SJSA1 (cell line): ENCODE results near the gene OR5V1. TPM values are rescaled to one million over a fixed set of nuclear protein-coding genes. Genes with fewer than 3 reads are reported as not detected.
"Not testable (repeated sequence)": the region's sequence is repeated elsewhere in the genome, so short reads cannot be mapped to it uniquely, and the experiment has no call there.

Experiments
- DNase-seq, 2 experiments: peaks; one replicate each; pipeline ENCODE4 v3.0.0-alpha.2; 2015 to 2020; ENCODE audit warnings: low spot score in 2 of 2, low read depth in 1 of 2
- H3K27ac ChIP-seq: fragments of 250-450 bp; sonication (Bioruptor Pico); 2 replicates; pipeline ENCODE4 v1.5.1; 2020; ENCODE audit warnings: mild to moderate bottlenecking, moderate library complexity
- H3K27me3 ChIP-seq: fragments of 250-450 bp; sonication (Bioruptor Pico); replicated peaks from 2 replicates; pipeline ENCODE4 v1.5.1; 2020; ENCODE audit warnings: mild to moderate bottlenecking, moderate library complexity
- H3K36me3 ChIP-seq: fragments of 250-450 bp; sonication (Bioruptor Pico); 2 replicates; pipeline ENCODE4 v1.5.1; 2020; ENCODE audit warnings: mild to moderate bottlenecking
- H3K4me1 ChIP-seq: fragments of 250-450 bp; sonication (Bioruptor Pico); replicated peaks from 2 replicates; pipeline ENCODE4 v1.6.1; 2021; ENCODE audit warnings: mild to moderate bottlenecking
- H3K4me3 ChIP-seq: fragments of 250-450 bp; sonication (Bioruptor Pico); 2 replicates; pipeline ENCODE4 v1.5.1; 2020; ENCODE audit warnings: mild to moderate bottlenecking
- H3K9me3 ChIP-seq: fragments of 250-450 bp; sonication (Bioruptor Pico); replicated peaks from 2 replicates; pipeline ENCODE4 v1.5.1; 2020; ENCODE audit warnings: mild to moderate bottlenecking
- total RNA-seq: library from RNA; depleted of rRNA; stranded (reverse); fragments of >200 nt; shearing (Covaris generic); gene quantifications from 2 replicates; pipeline ENCODE4 v1.2.3, GENCODE V29; 2014; rRNA removed

OR5V1 gene
- total RNA-seq, result not detected in 2 replicates

DNA sequence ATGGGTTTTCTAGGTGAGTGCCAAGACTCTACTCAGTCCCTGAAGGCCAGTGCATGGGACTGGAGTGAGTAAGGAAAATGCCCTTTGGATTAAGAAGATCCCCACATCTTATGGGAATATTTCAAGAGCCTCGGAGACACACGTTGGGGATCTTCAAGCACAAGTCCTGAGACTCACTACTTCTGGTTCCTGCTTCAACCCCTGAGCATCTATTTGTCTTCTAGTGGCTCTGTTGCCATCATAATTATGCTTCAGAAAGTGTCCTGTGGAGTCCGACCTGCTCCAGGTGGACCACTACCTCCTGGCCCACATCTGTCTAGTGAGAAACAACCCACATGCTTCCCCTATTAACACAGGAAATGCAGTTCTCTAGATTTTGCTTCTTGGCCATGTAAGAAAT lies at the start of gene OR5V1:
Gene OR5V1 (minus strand): TSS at position 101 of the 400 bp plus-strand sequence. CDS start 12,670 bp downstream, outside the sequence.
- H3K27me3 ChIP-seq, result no peaks in the 10 kb centered on the region
- H3K36me3 ChIP-seq, result no peaks in the 10 kb centered on the region
- DNase-seq, result no peak
- H3K9me3 ChIP-seq, result no peaks in the 10 kb centered on the region
- H3K27ac ChIP-seq, result no peak within 1 kb of the TSS
- H3K4me3 ChIP-seq, result no peak within 1 kb of the TSS
- H3K4me1 ChIP-seq, result no peaks in the 10 kb centered on the region

- Histone ChIP-seq H3K36me3 (no peaks in the 10 kb centered on the region), H3K27me3 (no peaks in the 10 kb centered on the region), H3K27ac (no peak within 1 kb of the TSS), H3K9me3 (no peaks in the 10 kb centered on the region), H3K4me1 (no peaks in the 10 kb centered on the region), H3K4me3 (no peak within 1 kb of the TSS)
- no peak for DNase-seq
Observed at GRCh38 chr6:29414588-29414987, 45.9 kb upstream of the OR5V1 start, which contains the start of gene OR12D1. Gene OR12D1, plus strand, starts transcription at chr6:29414928.

DNA sequence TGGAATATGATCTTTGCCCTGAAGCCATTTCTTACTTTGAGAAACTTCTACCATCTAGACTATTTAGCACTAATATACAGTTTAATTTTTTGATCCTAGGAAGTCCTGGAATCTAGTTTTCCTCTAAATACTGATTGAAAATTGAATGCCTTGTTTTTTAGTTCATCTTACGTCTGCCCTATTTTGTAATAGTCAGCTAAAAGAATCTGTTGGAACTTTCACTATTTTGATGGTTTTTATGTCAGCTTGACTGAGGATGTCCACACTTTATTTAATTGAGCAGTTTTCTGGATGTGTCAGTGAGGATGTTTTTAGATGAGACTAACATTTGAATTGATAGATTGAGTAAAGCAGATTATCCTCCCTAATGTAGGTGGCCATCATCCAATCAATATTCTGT lies 35.1 kb upstream of the OR5V1 start:
- H3K9me3 ChIP-seq, result no peaks in the 10 kb centered on the region
- H3K27ac ChIP-seq, result no peak overlapping the region
- DNase-seq, result no peak
- H3K36me3 ChIP-seq, result no peaks in the 10 kb centered on the region
- no peaks in the 10 kb centered on the region for H3K4me1 ChIP-seq
- no peak overlapping the region for H3K4me3 ChIP-seq
- H3K27me3 ChIP-seq, result no peaks in the 10 kb centered on the region

- no peak for DNase-seq
- H3K9me3 ChIP-seq, result no peaks in the 10 kb centered on the region
- H3K36me3 ChIP-seq, result no peaks in the 10 kb centered on the region
- no peaks in the 10 kb centered on the region for H3K27me3 ChIP-seq
- no peaks in the 10 kb centered on the region for H3K4me1 ChIP-seq
- H3K4me3 ChIP-seq, result no peak overlapping the region
- H3K27ac ChIP-seq, result no peak overlapping the region
Observed at GRCh38 chr6:29399525-29399924, 30.9 kb upstream of the OR5V1 start.

- no peak within 1 kb of the TSS for H3K27ac ChIP-seq
- no peaks in the 10 kb centered on the region for H3K4me1 ChIP-seq
- no peaks in the 10 kb centered on the region for H3K9me3 ChIP-seq
- H3K36me3 ChIP-seq, result no peaks in the 10 kb centered on the region
- DNase-seq, result no peak
- H3K4me3 ChIP-seq, result no peak within 1 kb of the TSS
- H3K27me3 ChIP-seq, result no peaks in the 10 kb centered on the region
Observed at GRCh38 chr6:29395331-29395730, 26.7 kb upstream of the OR5V1 start, which contains the start of gene OR12D2. Gene OR12D2, plus strand, starts transcription at chr6:29395631. Its CDS starts 1,069 bp downstream, at chr6:29396700.

DNA sequence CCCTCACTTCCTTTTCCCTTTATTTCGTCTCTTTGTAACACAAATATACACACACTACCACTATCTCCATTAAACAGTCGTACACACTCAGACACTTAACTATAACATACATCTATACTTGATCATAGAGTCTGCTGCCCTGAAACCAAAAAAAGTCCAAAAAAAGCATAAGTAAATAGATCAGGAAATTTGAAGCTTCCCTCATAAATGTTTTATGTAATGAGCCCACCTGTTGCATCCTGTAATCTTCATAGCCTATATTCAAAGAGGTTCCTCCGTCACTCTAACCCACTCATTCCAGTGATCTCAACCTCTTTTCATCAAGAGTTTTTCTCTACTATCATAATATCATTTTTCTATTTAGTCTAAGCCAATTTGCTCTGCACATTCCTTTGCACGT lies 19.9 kb upstream of the OR5V1 start:
- no peaks in the 10 kb centered on the region for H3K4me1 ChIP-seq
- no peak overlapping the region for H3K4me3 ChIP-seq
- no peak for DNase-seq
- no peak overlapping the region for H3K27ac ChIP-seq
- H3K9me3 ChIP-seq, result no peaks in the 10 kb centered on the region
- H3K36me3 ChIP-seq, result no peaks in the 10 kb centered on the region
- H3K27me3 ChIP-seq, result no peaks in the 10 kb centered on the region

GRCh38 chr6:29376003-29376402 lies 7.3 kb upstream of the OR5V1 start:
- no peak overlapping the region for H3K4me3 ChIP-seq
- no peak overlapping the region for H3K27ac ChIP-seq
- no peaks in the 10 kb centered on the region for H3K36me3 ChIP-seq
- no peaks in the 10 kb centered on the region for H3K9me3 ChIP-seq
- H3K27me3 ChIP-seq, result no peaks in the 10 kb centered on the region
- DNase-seq, result no peak
- no peaks in the 10 kb centered on the region for H3K4me1 ChIP-seq

GRCh38 chr6:29375191-29375590 lies 6.5 kb upstream of the OR5V1 start, which contains the start of gene OR12D3:
Gene OR12D3, minus strand, starts transcription at chr6:29375291. Its CDS starts 4 bp downstream, at chr6:29375287.
- Histone ChIP-seq H3K27ac (no peak within 1 kb of the TSS), H3K4me1 (no peaks in the 10 kb centered on the region), H3K36me3 (no peaks in the 10 kb centered on the region), H3K9me3 (no peaks in the 10 kb centered on the region), H3K27me3 (no peaks in the 10 kb centered on the region), H3K4me3 (no peak within 1 kb of the TSS)
- no peak for DNase-seq

DNA sequence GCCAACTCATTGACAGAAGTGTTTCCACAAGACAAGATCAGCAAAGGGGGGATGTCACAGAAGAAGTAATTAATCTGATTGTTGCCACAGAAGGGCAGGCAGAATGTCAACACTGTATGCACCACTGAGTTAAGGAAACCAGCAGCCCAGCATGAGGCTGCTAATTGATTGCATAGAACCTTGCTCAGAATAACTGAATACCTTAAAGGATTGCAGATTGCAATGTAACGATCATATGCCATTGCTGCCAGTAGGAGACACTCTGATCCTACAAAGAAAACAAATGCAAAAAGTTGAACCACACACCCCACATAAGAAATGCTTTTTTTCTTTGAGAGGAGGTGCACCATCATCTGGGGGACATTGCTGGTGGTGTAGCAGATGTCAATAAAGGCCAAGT lies 13.1 kb downstream of the OR5V1 start:
- Histone ChIP-seq H3K9me3 (no peaks in the 10 kb centered on the region), H3K27me3 (no peaks in the 10 kb centered on the region), H3K36me3 (no peaks in the 10 kb centered on the region), H3K27ac (no peak overlapping the region), H3K4me3 (no peak overlapping the region), H3K4me1 (no peaks in the 10 kb centered on the region)
- DNase-seq, result no peak

DNA sequence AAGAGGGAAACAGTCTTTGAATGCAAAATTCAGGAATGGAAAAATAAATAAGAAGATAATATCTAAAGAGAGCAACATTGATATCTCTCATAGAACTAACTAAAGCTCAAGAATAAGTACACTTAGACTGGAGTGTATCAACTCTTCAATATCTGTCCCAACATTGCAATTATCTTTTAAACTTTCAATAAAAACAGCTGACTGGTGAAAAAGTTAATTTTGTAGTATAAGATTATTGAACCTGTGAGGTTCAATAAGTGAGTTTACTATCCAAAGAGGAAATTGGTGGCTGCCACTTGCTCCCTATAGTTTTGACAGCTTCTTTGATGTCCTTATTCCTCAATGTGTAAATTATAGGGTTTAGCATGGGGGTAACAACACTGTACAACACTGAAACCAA lies 13.7 kb downstream of the OR5V1 start:
- Histone ChIP-seq H3K9me3 (no peaks in the 10 kb centered on the region), H3K4me3 (no peak overlapping the region), H3K27ac (no peak overlapping the region), H3K36me3 (no peaks in the 10 kb centered on the region), H3K4me1 (no peaks in the 10 kb centered on the region), H3K27me3 (no peaks in the 10 kb centered on the region)
- DNase-seq, result no peak

GRCh38 chr6:29349348-29349747 lies 19.3 kb downstream of the OR5V1 start:
- not testable (repeated sequence) for H3K4me1 ChIP-seq, H3K27ac ChIP-seq, DNase-seq, H3K27me3 ChIP-seq, H3K4me3 ChIP-seq, H3K36me3 ChIP-seq, H3K9me3 ChIP-seq

GRCh38 chr6:29345380-29345779 lies 23.3 kb downstream of the OR5V1 start:
- H3K4me3 ChIP-seq, result no peak overlapping the region
- H3K9me3 ChIP-seq, result no peaks in the 10 kb centered on the region
- no peak overlapping the region for H3K27ac ChIP-seq
- H3K36me3 ChIP-seq, result no peaks in the 10 kb centered on the region
- H3K27me3 ChIP-seq, result no peaks in the 10 kb centered on the region
- DNase-seq, result no peak
- H3K4me1 ChIP-seq, result no peaks in the 10 kb centered on the region

- H3K9me3 ChIP-seq, result no peaks in the 10 kb centered on the region
- H3K27me3 ChIP-seq, result no peaks in the 10 kb centered on the region
- DNase-seq, result no peak
- H3K4me3 ChIP-seq, result no peak overlapping the region
- H3K27ac ChIP-seq, result no peak overlapping the region
- no peaks in the 10 kb centered on the region for H3K36me3 ChIP-seq
- no peaks in the 10 kb centered on the region for H3K4me1 ChIP-seq
Observed at GRCh38 chr6:29336269-29336668, 32.4 kb downstream of the OR5V1 start.

GRCh38 chr6:29332676-29333075 lies 36.0 kb downstream of the OR5V1 start:
- Histone ChIP-seq H3K27me3 (no peaks in the 10 kb centered on the region), H3K9me3 (no peaks in the 10 kb centered on the region), H3K4me3 (no peak overlapping the region), H3K4me1 (no peaks in the 10 kb centered on the region), H3K36me3 (no peaks in the 10 kb centered on the region), H3K27ac (no peak overlapping the region)
- DNase-seq, result no peak

- Histone ChIP-seq H3K27ac (no peak overlapping the region), H3K4me3 (no peak overlapping the region), H3K9me3 (no peaks in the 10 kb centered on the region), H3K36me3 (no peaks in the 10 kb centered on the region), H3K27me3 (no peaks in the 10 kb centered on the region), H3K4me1 (no peaks in the 10 kb centered on the region)
- no peak for DNase-seq
Observed at GRCh38 chr6:29325777-29326176, 42.9 kb downstream of the OR5V1 start.
